Activated CD4-positive, alpha-beta memory T cell treated with anti-CD3 and anti-CD28 coated beads for 36 hours (primary cell): Measurements from ENCODE around the gene KLHL17. TPM values are rescaled to one million over a fixed set of nuclear protein-coding genes. Genes with fewer than 3 reads are reported as not detected.
A peak's percentile ranks its signal among the peaks of the same experiment; 100 is the strongest.
"Not testable (repeated sequence)": the region's sequence is repeated elsewhere in the genome, so short reads cannot be mapped to it uniquely, and the experiment has no call there.

Experiments
- CTCF ChIA-PET: fragments of 350-600 bp; sonication (Branson Sonifier 250); formaldehyde crosslinking; loops from one replicate; lab custom pipeline; 2021; ENCODE audit warnings: antibody characterized with exemption, inconsistent platforms; lab: Charles Lee
- POLR2A ChIA-PET: fragments of 350-600 bp; sonication (Branson Sonifier 250); formaldehyde crosslinking; loops from one replicate; lab custom pipeline; 2021; ENCODE audit warnings: antibody characterized with exemption; lab: Charles Lee
- DNase-seq: peaks from one replicate; pipeline ENCODE4 v3.0.0-alpha.2; 2020
- H3K27ac Mint-ChIP-seq: one replicate; pipeline ENCODE4 v1.8.0; 2021; ENCODE audit warnings: mixed read lengths
- H3K27me3 Mint-ChIP-seq: one replicate; pipeline ENCODE4 v1.8.0; 2021; ENCODE audit warnings: mixed read lengths
- H3K36me3 Mint-ChIP-seq: one replicate; pipeline ENCODE4 v1.8.0; 2021; ENCODE audit warnings: mixed read lengths
- H3K4me1 Mint-ChIP-seq: one replicate; pipeline ENCODE4 v1.8.0; 2021; ENCODE audit warnings: low read depth, mixed read lengths
- H3K4me3 Mint-ChIP-seq: one replicate; pipeline ENCODE4 v1.8.0; 2021; ENCODE audit warnings: mild to moderate bottlenecking, mixed read lengths
- H3K9me3 Mint-ChIP-seq: one replicate; pipeline ENCODE4 v1.8.0; 2021; ENCODE audit warnings: mixed read lengths
- intact Hi-C: fragments of 100-400 bp; cut with micrococcal nuclease; formaldehyde crosslinking; loops from one replicate; pipeline ENCODE4 v1.15.1; 2023
- total RNA-seq, 2 experiments: library from RNA; stranded (reverse); gene quantifications; one replicate each; pipeline ENCODE4 v1.2.3, GENCODE V29; 2021

The KLHL17 gene
- total RNA-seq, 2 experiments from 2014 or later = 25.8 to 30.6 TPM

- intact Hi-C loops = no loop called here
- Mint-ChIP-seq H3K9me3 (peaks cover 2% of the 10 kb centered on the region), H3K27ac (no peak overlapping the region), H3K4me1 (peaks cover 7% of the 10 kb centered on the region), H3K4me3 (no peak overlapping the region), H3K36me3 (no peaks in the 10 kb centered on the region), H3K27me3 (peaks cover 2% of the 10 kb centered on the region)
- ChIA-PET CTCF (interaction anchor here (1.9 kb wide), 1 partner anchor 14 kb away, joined by 10 read pairs; no protein-coding TSS in a partner anchor), POLR2A (no interaction called here)
- no peak for DNase-seq
Observed at GRCh38 chr1:970242-970972, 10.0 kb downstream of the KLHL17 start.

GRCh38 chr1:970973-971730 lies 10.8 kb downstream of the KLHL17 start:
- Mint-ChIP-seq H3K4me3 (no peak overlapping the region), H3K9me3 (peaks cover 2% of the 10 kb centered on the region), H3K4me1 (peaks cover 6% of the 10 kb centered on the region), H3K27ac (no peak overlapping the region), H3K36me3 (no peaks in the 10 kb centered on the region), H3K27me3 (peaks cover 9% of the 10 kb centered on the region)
- no peak for DNase-seq
- ChIA-PET POLR2A (no interaction called here), CTCF (interaction anchor here (1.9 kb wide), 1 partner anchor 13 kb away, joined by 10 read pairs; no protein-coding TSS in a partner anchor)
- intact Hi-C loops = no loop called here

GRCh38 chr1:971751-972506 lies 11.5 kb downstream of the KLHL17 start:
- Mint-ChIP-seq H3K27me3 (peaks cover 9% of the 10 kb centered on the region), H3K36me3 (no peaks in the 10 kb centered on the region), H3K4me1 (peaks cover 6% of the 10 kb centered on the region), H3K4me3 (no peak overlapping the region), H3K27ac (no peak overlapping the region), H3K9me3 (peaks cover 2% of the 10 kb centered on the region)
- ChIA-PET CTCF (no interaction called here), POLR2A (no interaction called here)
- DNase-seq = no peak
- intact Hi-C loops = no loop called here

GRCh38 chr1:972726-973458 lies 12.5 kb downstream of the KLHL17 start:
- Mint-ChIP-seq H3K27ac (no peak overlapping the region), H3K9me3 (peaks cover 2% of the 10 kb centered on the region), H3K27me3 (peaks cover 9% of the 10 kb centered on the region), H3K4me1 (peaks cover 5% of the 10 kb centered on the region), H3K4me3 (no peak overlapping the region), H3K36me3 (no peaks in the 10 kb centered on the region)
- CTCF ChIA-PET = interaction anchor here (1.1 kb wide), 1 partner anchor 29 kb away, joined by 3 read pairs; no protein-coding TSS in a partner anchor
- no peak for DNase-seq
- POLR2A ChIA-PET = no interaction called here
- intact Hi-C loops = no loop called here

GRCh38 chr1:973459-974292 lies 13.3 kb downstream of the KLHL17 start:
- no peak for DNase-seq
- Mint-ChIP-seq H3K4me3 (no peak overlapping the region), H3K27ac (no peak overlapping the region), H3K9me3 (peaks cover 2% of the 10 kb centered on the region), H3K4me1 (peaks cover 8% of the 10 kb centered on the region), H3K27me3 (peaks cover 12% of the 10 kb centered on the region), H3K36me3 (no peaks in the 10 kb centered on the region)
- POLR2A ChIA-PET = no interaction called here
- intact Hi-C loops = no loop called here
- CTCF ChIA-PET = interaction anchor here (1.1 to 1.4 kb wide), 2 partner anchors 10 to 28 kb away, joined by 3 to 6 read pairs; no protein-coding TSS in a partner anchor

GRCh38 chr1:974293-974640 lies 13.9 kb downstream of the KLHL17 start:
- Mint-ChIP-seq H3K9me3 (peaks cover 2% of the 10 kb centered on the region), H3K27ac (no peak overlapping the region), H3K4me3 (no peak overlapping the region), H3K36me3 (no peaks in the 10 kb centered on the region), H3K27me3 (peaks cover 12% of the 10 kb centered on the region), H3K4me1 (peaks cover 8% of the 10 kb centered on the region)
- no peak for DNase-seq
- ChIA-PET POLR2A (no interaction called here), CTCF (interaction anchor here (1.4 kb wide), 1 partner anchor 9 kb away, joined by 6 read pairs; no protein-coding TSS in a partner anchor)
- intact Hi-C loops = no loop called here

- DNase-seq = no peak
- H3K4me1 Mint-ChIP-seq = peaks cover 8% of the 10 kb centered on the region
- no peak overlapping the region for H3K27ac Mint-ChIP-seq
- intact Hi-C loops = no loop called here
- H3K4me3 Mint-ChIP-seq = no peak overlapping the region
- no peaks in the 10 kb centered on the region for H3K36me3 Mint-ChIP-seq
- CTCF ChIA-PET = interaction anchor here (1.4 to 1.8 kb wide), 3 partner anchors 9 to 71 kb away, joined by 4 to 13 read pairs (median 6); no protein-coding TSS in a partner anchor
- no peaks in the 10 kb centered on the region for H3K9me3 Mint-ChIP-seq
- H3K27me3 Mint-ChIP-seq = peaks cover 12% of the 10 kb centered on the region
- POLR2A ChIA-PET = no interaction called here
Observed at GRCh38 chr1:974687-975328, 14.4 kb downstream of the KLHL17 start.

GRCh38 chr1:975365-975764 lies 15.0 kb downstream of the KLHL17 start:
- DNase-seq = no peak
- peaks cover 8% of the 10 kb centered on the region for H3K4me1 Mint-ChIP-seq
- peaks cover 12% of the 10 kb centered on the region for H3K27me3 Mint-ChIP-seq
- H3K36me3 Mint-ChIP-seq = no peaks in the 10 kb centered on the region
- H3K27ac Mint-ChIP-seq = no peak overlapping the region
- ChIA-PET POLR2A (no interaction called here), CTCF (interaction anchor here (1.3 to 1.8 kb wide), 4 partner anchors 8 to 106 kb away, joined by 4 to 13 read pairs (median 8); partner anchors contain the start of gene PLEKHN1)
- H3K4me3 Mint-ChIP-seq = no peak overlapping the region
- intact Hi-C loops = no loop called here
- no peaks in the 10 kb centered on the region for H3K9me3 Mint-ChIP-seq

- H3K4me3 Mint-ChIP-seq = no peak overlapping the region
Observed at GRCh38 chr1:975896-976683, 15.7 kb downstream of the KLHL17 start.

GRCh38 chr1:976791-977190 lies 16.4 kb downstream of the KLHL17 start:
- CTCF ChIA-PET = interaction anchor here (0.9 to 1.8 kb wide), 7 partner anchors 8 to 107 kb away, joined by 3 to 13 read pairs (median 5); partner anchors contain the start of genes KLHL17 and PLEKHN1
- H3K4me3 Mint-ChIP-seq, H3K4me1 Mint-ChIP-seq, H3K27ac Mint-ChIP-seq, H3K9me3 Mint-ChIP-seq, DNase-seq, POLR2A ChIA-PET, H3K36me3 Mint-ChIP-seq: not testable (repeated sequence)
- H3K27me3 Mint-ChIP-seq = peaks cover 12% of the 10 kb centered on the region
- intact Hi-C loops = loop anchor here (2.0 kb wide), 1 partner anchor 72 kb away; no protein-coding TSS in a partner anchor

More at GRCh38 chr1:975896-976683, 15.7 kb downstream of the KLHL17 start:
- Mint-ChIP-seq H3K27me3 (peaks cover 12% of the 10 kb centered on the region), H3K27ac (no peak overlapping the region), H3K9me3 (no peaks in the 10 kb centered on the region), H3K36me3 (no peaks in the 10 kb centered on the region), H3K4me1 (peaks cover 8% of the 10 kb centered on the region)
- DNase-seq = peak; percentile 82
- ChIA-PET CTCF (interaction anchor here (0.9 to 1.8 kb wide), 8 partner anchors 9 to 106 kb away, joined by 3 to 13 read pairs (median 5); partner anchors contain the start of genes KLHL17 and PLEKHN1), POLR2A (no interaction called here)
- intact Hi-C loops = loop anchor here (2.0 kb wide), 1 partner anchor 71 kb away; no protein-coding TSS in a partner anchor
